Activated naive CD4-positive, alpha-beta T cell treated with anti-CD3 and anti-CD28 coated beads, Interleukin-2, amount 50 U/mL, for 72 hours (primary cell): ENCODE data around the gene PPARG. TPM values are rescaled to one million over a fixed set of nuclear protein-coding genes. Genes with fewer than 3 reads are reported as not detected.

Source experiments
- ATAC-seq, 2 donors: fragments of 150-1000 bp; cut with Tn5 transposase; 2 replicates each; pipeline ENCODE4 v1.10.0; 2021; ENCODE audit warnings: mild to moderate bottlenecking in 2 of 2, moderate library complexity in 2 of 2
- DNase-seq, 2 donors: peaks; one replicate each; pipeline ENCODE4 v3.0.0; 2021 to 2022; ENCODE audit warnings: low spot score in 2 of 2
- H3K27ac Mint-ChIP-seq, 2 donors: one replicate each; pipeline ENCODE4 v1.8.0; 2022; ENCODE audit warnings: mild to moderate bottlenecking in 2 of 2, mixed read lengths in 2 of 2
- H3K36me3 Mint-ChIP-seq, 2 donors: one replicate each; pipeline ENCODE4 v1.8.0; 2022; ENCODE audit warnings: mixed read lengths in 2 of 2
- H3K9me3 Mint-ChIP-seq, 2 donors: one replicate each; pipeline ENCODE4 v1.8.0; 2022; ENCODE audit warnings: mixed read lengths in 2 of 2
- total RNA-seq, 2 donors: library from RNA; stranded (reverse); gene quantifications; one replicate each; pipeline ENCODE4 v1.2.3, GENCODE V29; 2022

Gene PPARG
- total RNA-seq, 2 donors from 2014 or later: 0.14 TPM; not detected in 1

- Mint-ChIP-seq H3K9me3 (peaks cover 0 to 3% of the 10 kb centered on the region in 2 donors), H3K27ac (no peak overlapping the region), H3K36me3 (no peaks in the 10 kb centered on the region)
- ATAC-seq (no peak), DNase-seq (no peak)
Measured at GRCh38 chr3:12347301-12347700, 58.4 kb downstream of the PPARG start.

GRCh38 chr3:12349895-12350811 lies 61.3 kb downstream of the PPARG start:
- peaks cover 0 to 3% of the 10 kb centered on the region in 2 donors for H3K9me3 Mint-ChIP-seq
- DNase-seq (no peak), ATAC-seq (no peak)
- H3K27ac Mint-ChIP-seq: no peak overlapping the region
- H3K36me3 Mint-ChIP-seq: no peaks in the 10 kb centered on the region

- H3K9me3 Mint-ChIP-seq: no peaks in the 10 kb centered on the region
- H3K36me3 Mint-ChIP-seq: no peaks in the 10 kb centered on the region
- H3K27ac Mint-ChIP-seq: no peak overlapping the region
- no peak for ATAC-seq
- DNase-seq: no peak
Measured at GRCh38 chr3:12351145-12351544, 62.3 kb downstream of the PPARG start.

- Mint-ChIP-seq H3K27ac (no peak overlapping the region), H3K36me3 (no peaks in the 10 kb centered on the region), H3K9me3 (no peaks in the 10 kb centered on the region)
- ATAC-seq (no peak), DNase-seq (no peak)
Measured at GRCh38 chr3:12352253-12352652, 63.4 kb downstream of the PPARG start.

- no peak for DNase-seq
- ATAC-seq: no peak
- Mint-ChIP-seq H3K9me3 (no peaks in the 10 kb centered on the region), H3K36me3 (no peaks in the 10 kb centered on the region), H3K27ac (no peak overlapping the region)
Measured at GRCh38 chr3:12352755-12353154, 63.9 kb downstream of the PPARG start.

GRCh38 chr3:12353796-12354525 lies 65.1 kb downstream of the PPARG start:
- H3K27ac Mint-ChIP-seq: no peak overlapping the region
- no peaks in the 10 kb centered on the region for H3K36me3 Mint-ChIP-seq
- ATAC-seq: no peak
- DNase-seq: no peak
- H3K9me3 Mint-ChIP-seq: no peaks in the 10 kb centered on the region

- no peaks in the 10 kb centered on the region for H3K9me3 Mint-ChIP-seq
- DNase-seq (no peak), ATAC-seq (no peak)
- no peak overlapping the region for H3K27ac Mint-ChIP-seq
- H3K36me3 Mint-ChIP-seq: no peaks in the 10 kb centered on the region
Measured at GRCh38 chr3:12356175-12356574, 67.3 kb downstream of the PPARG start.

GRCh38 chr3:12356996-12357395 lies 68.1 kb downstream of the PPARG start:
- H3K36me3 Mint-ChIP-seq: no peaks in the 10 kb centered on the region
- no peaks in the 10 kb centered on the region for H3K9me3 Mint-ChIP-seq
- no peak for DNase-seq
- H3K27ac Mint-ChIP-seq: no peak overlapping the region
- ATAC-seq: no peak

- H3K9me3 Mint-ChIP-seq: no peaks in the 10 kb centered on the region
- H3K36me3 Mint-ChIP-seq: no peaks in the 10 kb centered on the region
- H3K27ac Mint-ChIP-seq: no peak overlapping the region
- no peak for ATAC-seq
- DNase-seq: no peak
Measured at GRCh38 chr3:12357456-12357855, 68.6 kb downstream of the PPARG start.

- DNase-seq (no peak), ATAC-seq (no peak)
- Mint-ChIP-seq H3K9me3 (no peaks in the 10 kb centered on the region), H3K36me3 (no peaks in the 10 kb centered on the region), H3K27ac (no peak overlapping the region)
Measured at GRCh38 chr3:12363397-12364195, 74.7 kb downstream of the PPARG start.

GRCh38 chr3:12367346-12367745 lies 78.5 kb downstream of the PPARG start:
- no peak for ATAC-seq
- no peak for DNase-seq
- H3K36me3 Mint-ChIP-seq: no peaks in the 10 kb centered on the region
- no peak overlapping the region for H3K27ac Mint-ChIP-seq
- no peaks in the 10 kb centered on the region for H3K9me3 Mint-ChIP-seq

- Mint-ChIP-seq H3K36me3 (no peaks in the 10 kb centered on the region), H3K27ac (no peak overlapping the region), H3K9me3 (no peaks in the 10 kb centered on the region)
- no peak for ATAC-seq
- DNase-seq: no peak
Measured at GRCh38 chr3:12369029-12369428, 80.2 kb downstream of the PPARG start.

GRCh38 chr3:12369598-12369997 lies 80.7 kb downstream of the PPARG start:
- DNase-seq (no peak), ATAC-seq (no peak)
- Mint-ChIP-seq H3K36me3 (no peaks in the 10 kb centered on the region), H3K9me3 (no peaks in the 10 kb centered on the region), H3K27ac (no peak overlapping the region)

GRCh38 chr3:12370758-12371157 lies 81.9 kb downstream of the PPARG start:
- DNase-seq (no peak), ATAC-seq (no peak)
- Mint-ChIP-seq H3K9me3 (no peaks in the 10 kb centered on the region), H3K36me3 (no peaks in the 10 kb centered on the region), H3K27ac (no peak overlapping the region)

GRCh38 chr3:12371525-12372140 lies 82.8 kb downstream of the PPARG start:
- ATAC-seq (no peak), DNase-seq (no peak)
- Mint-ChIP-seq H3K9me3 (no peaks in the 10 kb centered on the region), H3K27ac (no peak overlapping the region), H3K36me3 (no peaks in the 10 kb centered on the region)

GRCh38 chr3:12372741-12373280 lies 83.9 kb downstream of the PPARG start:
- DNase-seq: no peak
- ATAC-seq: no peak
- H3K36me3 Mint-ChIP-seq: no peaks in the 10 kb centered on the region
- no peak overlapping the region for H3K27ac Mint-ChIP-seq
- no peaks in the 10 kb centered on the region for H3K9me3 Mint-ChIP-seq
